Fibroblast of skin of left quadriceps (primary cell): Measurements from ENCODE around the gene CCL20.
"Not testable (repeated sequence)": the region's sequence is repeated elsewhere in the genome, so short reads cannot be mapped to it uniquely, and the experiment has no call there.

Source experiments
- DNase-seq, 2 experiments: peaks; one replicate each; pipeline ENCODE4 v3.0.0-alpha.2; 2013; ENCODE audit warnings: low read depth in 2 of 2

CCL20 gene

DNA sequence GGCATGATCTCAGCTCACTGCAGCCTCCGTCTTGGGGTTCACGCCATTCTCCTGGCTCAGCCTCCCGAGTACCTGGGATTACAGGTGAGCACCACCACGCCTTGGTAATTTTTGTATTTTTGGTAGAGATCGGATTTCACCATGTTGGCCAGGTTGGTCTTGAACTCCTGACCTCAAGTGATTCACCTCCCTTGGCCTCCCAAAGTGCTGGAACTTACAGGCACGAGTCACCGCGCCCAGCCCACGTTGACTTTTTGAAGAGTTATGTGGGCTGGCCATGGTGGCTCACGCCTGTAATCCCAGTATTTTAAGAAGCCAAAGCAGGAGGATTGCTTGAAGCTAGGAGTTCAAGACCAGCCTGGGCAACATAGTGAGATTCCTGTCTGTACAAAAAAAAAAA, 20.8 kb downstream of the CCL20 start:
- no peak for DNase-seq

GRCh38 chr2:227834916-227835650, 21.4 kb downstream of the CCL20 start:
- no peak for DNase-seq

GRCh38 chr2:227839339-227840129, 25.9 kb downstream of the CCL20 start:
- not testable (repeated sequence) for DNase-seq

- no peak for DNase-seq
Measured at GRCh38 chr2:227846831-227847230, 33.2 kb downstream of the CCL20 start.

- DNase-seq = no peak
Measured at GRCh38 chr2:227848146-227848545, 34.5 kb downstream of the CCL20 start.

DNA sequence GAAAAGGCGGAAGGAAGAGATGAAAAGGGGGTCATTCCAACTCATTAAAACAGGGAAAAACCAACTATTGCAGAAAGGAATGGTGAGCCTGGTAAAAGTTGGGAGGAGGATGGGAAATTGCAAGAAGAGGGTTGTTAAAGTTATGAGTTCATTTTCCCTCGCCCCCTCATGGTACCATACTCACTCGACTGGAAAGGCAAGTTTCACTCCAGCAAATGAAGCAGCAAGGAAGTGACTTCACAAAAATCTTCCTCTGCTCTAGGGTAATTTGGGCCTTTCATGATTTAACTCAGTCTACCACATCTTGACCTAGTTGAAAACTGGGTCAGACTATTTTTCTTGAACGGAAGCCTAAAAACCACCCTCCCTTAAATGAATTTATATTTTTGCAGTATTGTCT, 34.9 kb downstream of the CCL20 start:
- no peak for DNase-seq

DNA sequence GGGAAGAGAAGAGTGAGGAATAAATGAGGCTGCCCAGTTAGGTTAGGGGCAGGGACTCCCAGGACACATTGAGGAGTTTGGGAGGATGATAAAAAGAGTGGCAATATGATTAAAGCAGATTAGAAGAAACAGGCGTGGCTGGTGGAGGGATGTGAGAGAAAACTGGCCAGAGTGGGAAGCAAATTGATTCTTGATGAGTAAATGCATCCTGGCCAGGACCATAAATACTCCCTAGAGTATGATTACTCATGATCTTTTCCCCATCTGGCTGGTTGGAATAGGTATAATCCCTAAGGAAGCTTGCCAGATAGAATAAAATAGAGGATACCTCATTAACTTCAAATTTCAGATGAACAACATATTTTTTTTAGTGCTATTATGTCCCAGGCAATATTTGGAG, 36.3 kb downstream of the CCL20 start:
- peak in 1 of 2 experiments; percentile 25 for DNase-seq

GRCh38 chr2:227853204-227853629, 39.6 kb downstream of the CCL20 start:
- DNase-seq = peak; percentile 43 to 44

GRCh38 chr2:227853765-227854271, 40.2 kb downstream of the CCL20 start:
- DNase-seq = no peak

GRCh38 chr2:227855440-227855839, 41.8 kb downstream of the CCL20 start:
- DNase-seq = no peak

DNA sequence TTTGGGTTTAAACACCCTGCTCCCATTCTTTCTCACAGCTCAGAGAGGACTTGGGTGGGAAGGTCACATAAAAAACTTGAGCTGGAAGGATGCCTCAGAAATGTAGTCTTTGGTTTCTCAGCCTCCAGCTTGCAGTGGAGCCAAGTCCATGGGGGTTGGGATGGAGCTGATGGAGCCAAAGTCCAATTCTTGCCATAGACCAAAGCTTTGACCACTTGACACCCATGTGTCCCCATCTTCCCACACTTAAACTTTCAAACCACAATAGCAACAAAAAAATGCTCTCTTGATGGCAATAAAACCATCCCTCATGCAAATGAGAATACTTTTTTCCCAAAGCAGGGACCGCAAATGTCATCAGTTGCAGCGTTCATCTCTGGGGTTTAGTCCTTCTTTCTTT, 43.1 kb downstream of the CCL20 start:
- no peak for DNase-seq

DNA sequence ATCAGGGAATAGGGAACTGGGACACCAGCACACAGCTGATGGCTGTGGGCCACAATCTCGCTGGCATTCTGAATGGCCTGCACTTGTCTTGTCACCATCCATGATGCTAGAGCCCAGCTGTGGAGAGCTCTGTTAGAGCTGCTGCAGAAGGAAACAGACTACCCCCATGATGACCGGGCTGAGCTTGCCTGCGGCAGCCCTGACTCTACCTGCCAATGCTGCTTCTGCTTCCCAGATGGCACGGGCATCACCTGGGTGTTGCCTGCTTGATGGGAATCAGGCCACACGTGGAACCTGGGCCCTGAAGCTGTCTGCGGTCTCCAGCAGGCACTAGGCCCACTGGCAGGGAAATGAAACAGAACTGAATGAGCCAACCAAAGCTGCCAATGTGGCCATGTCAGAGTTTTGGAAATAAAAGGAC, 46.6 kb downstream of the CCL20 start:
- DNase-seq = no peak

GRCh38 chr2:227861011-227861410, 47.4 kb downstream of the CCL20 start:
- DNase-seq = no peak

DNA sequence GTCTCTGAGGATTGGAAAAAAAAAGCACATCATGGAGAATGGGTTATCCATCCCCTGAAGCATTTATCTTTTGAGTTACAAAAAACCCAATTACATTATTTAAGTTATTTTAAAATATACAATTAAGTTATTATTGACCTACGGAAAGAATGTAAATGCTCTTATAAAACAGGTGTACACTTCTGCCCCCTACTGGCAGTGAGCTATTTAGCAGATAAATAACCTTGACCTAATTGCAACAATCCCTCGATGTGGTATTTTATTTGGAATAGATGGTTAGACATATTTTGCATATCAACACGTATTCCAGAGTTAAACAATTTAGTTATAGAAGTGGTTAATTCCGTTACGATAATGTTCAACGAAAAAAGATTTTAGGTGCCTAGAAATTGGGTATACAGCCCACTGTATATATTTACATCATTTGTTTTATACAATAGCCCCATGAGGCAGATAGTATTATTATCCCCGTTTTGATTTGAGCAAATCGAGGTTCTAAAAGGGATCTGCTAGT, 48.6 kb downstream of the CCL20 start:
- no peak for DNase-seq

- peak in 1 of 2 experiments; percentile 35 for DNase-seq
Measured at GRCh38 chr2:227862741-227863588, 49.3 kb downstream of the CCL20 start.

DNA sequence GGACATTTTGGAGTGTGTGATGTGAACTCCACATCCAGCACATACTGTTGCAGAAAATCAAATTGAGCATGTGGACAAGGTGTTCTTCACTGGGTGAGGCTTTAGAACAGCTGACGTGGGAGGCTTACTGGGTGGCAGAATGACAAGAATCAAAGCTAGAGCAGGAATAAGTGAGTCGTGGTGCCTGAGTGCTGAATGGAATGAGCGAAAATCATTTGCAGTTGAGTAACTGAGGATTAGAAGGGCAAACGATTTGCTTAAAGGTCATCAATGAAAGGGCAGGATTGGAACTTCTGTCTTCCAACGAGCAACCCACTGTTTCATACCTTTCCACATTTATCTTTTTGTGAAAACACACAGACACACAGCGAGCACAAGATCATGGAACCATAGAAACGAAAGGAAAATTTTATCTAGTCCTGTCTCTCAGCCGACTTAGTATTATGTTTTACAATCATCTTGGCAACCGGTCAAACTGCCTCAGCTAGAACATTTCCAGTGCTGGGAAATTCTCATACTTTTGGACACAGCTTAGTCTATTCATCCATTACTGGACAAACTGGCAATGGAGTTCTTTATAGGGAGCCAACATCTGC, 50.6 kb downstream of the CCL20 start:
- no peak for DNase-seq

DNA sequence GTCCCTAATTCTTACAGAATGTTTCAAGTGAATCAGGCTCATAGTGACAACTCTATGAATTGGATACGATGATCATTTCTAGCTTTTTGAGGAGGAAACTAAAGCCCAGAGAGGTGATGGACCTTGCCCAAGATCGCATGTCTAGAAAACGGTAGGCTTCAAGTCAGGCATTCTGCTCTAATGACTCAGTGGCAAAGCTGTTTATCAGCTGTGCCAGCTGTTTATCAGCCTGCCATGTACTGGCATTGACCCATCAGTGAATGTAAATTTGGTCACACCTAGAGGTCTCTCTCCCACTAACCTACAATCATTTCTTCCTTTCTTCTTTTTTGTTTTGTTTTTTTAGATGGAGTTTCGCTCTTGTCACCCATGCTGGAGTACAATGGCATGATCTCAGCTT, 51.6 kb downstream of the CCL20 start:
- DNase-seq = no peak
